ENCODE results near the gene ADAMTS2. TPM values are rescaled to one million over a fixed set of nuclear protein-coding genes. Genes with fewer than 3 reads are reported as not detected.

ADAMTS2 gene
- total RNA-seq, 1 experiment from 2014 or later: not detected

DNA sequence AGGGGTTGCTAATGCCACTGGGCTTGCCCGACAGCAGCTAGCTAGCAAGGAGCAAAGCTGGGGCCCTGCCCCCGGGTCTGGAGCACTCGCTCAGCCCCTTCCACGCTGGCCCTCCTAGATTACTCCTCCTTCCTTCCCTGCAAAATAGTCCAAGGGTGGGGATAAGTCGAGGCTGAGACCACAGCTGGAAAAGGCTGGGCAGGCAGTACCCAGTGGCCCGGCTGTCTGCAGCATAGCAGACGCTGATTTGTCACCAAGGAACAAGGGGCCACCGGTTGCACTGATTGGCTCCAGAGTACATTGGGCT, 73.9 kb downstream of the ADAMTS2 start:
- H3K9me3 Mint-ChIP-seq (ENCODE audit: low read depth, unreplicated experiment): peaks cover 7% of the 10 kb centered on the region
- no TSS peak for BruUV-seq (replicated peaks)
- H3K4me3 Mint-ChIP-seq (ENCODE audit: low read depth, unreplicated experiment): no peak overlapping the region
- H3K27ac Mint-ChIP-seq (ENCODE audit: unreplicated experiment): no peak overlapping the region
- no peak for TF ChIP-seq CTCF (IDR thresholded peaks at IDR 0.05; ENCODE audit: unreplicated experiment)
- H3K27me3 Mint-ChIP-seq (ENCODE audit: unreplicated experiment): no peaks in the 10 kb centered on the region
- CTCF ChIA-PET: no interaction called here
- H3K36me3 Mint-ChIP-seq (ENCODE audit: insufficient read depth, unreplicated experiment): no peaks in the 10 kb centered on the region
- intact Hi-C loops (cut with micrococcal nuclease; ENCODE audit: unreplicated experiment): no loop called here
- H3K4me1 Mint-ChIP-seq (ENCODE audit: low read depth, unreplicated experiment): no peaks in the 10 kb centered on the region
- no peak for DNase-seq

GRCh38 chr5:179270581-179271427, 74.5 kb downstream of the ADAMTS2 start:
- no peaks in the 10 kb centered on the region for H3K4me1 Mint-ChIP-seq (ENCODE audit: low read depth, unreplicated experiment)
- no peaks in the 10 kb centered on the region for H3K36me3 Mint-ChIP-seq (ENCODE audit: insufficient read depth, unreplicated experiment)
- CTCF ChIA-PET: no interaction called here
- DNase-seq: no peak
- peaks cover 7% of the 10 kb centered on the region for H3K9me3 Mint-ChIP-seq (ENCODE audit: low read depth, unreplicated experiment)
- no peak overlapping the region for H3K4me3 Mint-ChIP-seq (ENCODE audit: low read depth, unreplicated experiment)
- TF ChIP-seq CTCF (IDR thresholded peaks at IDR 0.05; ENCODE audit: unreplicated experiment): no peak
- intact Hi-C loops (cut with micrococcal nuclease; ENCODE audit: unreplicated experiment): no loop called here
- no peak overlapping the region for H3K27ac Mint-ChIP-seq (ENCODE audit: unreplicated experiment)
- peaks cover under 1% of the 10 kb centered on the region for H3K27me3 Mint-ChIP-seq (ENCODE audit: unreplicated experiment)
- BruUV-seq (replicated peaks): no TSS peak

GRCh38 chr5:179269781-179270543, 75.3 kb downstream of the ADAMTS2 start:
- Mint-ChIP-seq H3K4me1 (ENCODE audit: low read depth, unreplicated experiment) (no peaks in the 10 kb centered on the region), H3K27me3 (ENCODE audit: unreplicated experiment) (peaks cover 9% of the 10 kb centered on the region), H3K4me3 (ENCODE audit: low read depth, unreplicated experiment) (no peak overlapping the region), H3K9me3 (ENCODE audit: low read depth, unreplicated experiment) (peaks cover 5% of the 10 kb centered on the region), H3K36me3 (ENCODE audit: insufficient read depth, unreplicated experiment) (no peaks in the 10 kb centered on the region), H3K27ac (ENCODE audit: unreplicated experiment) (no peak overlapping the region)
- no peak for TF ChIP-seq CTCF (IDR thresholded peaks at IDR 0.05; ENCODE audit: unreplicated experiment)
- DNase-seq: no peak
- intact Hi-C loops (cut with micrococcal nuclease; ENCODE audit: unreplicated experiment): no loop called here
- no TSS peak for BruUV-seq (replicated peaks)
- CTCF ChIA-PET: interaction anchor here (1.2 kb wide), 1 partner anchor 12 kb away, joined by 3 read pairs; no protein-coding TSS in a partner anchor

- BruUV-seq (replicated peaks): no TSS peak
- Mint-ChIP-seq H3K27ac (ENCODE audit: unreplicated experiment) (no peak overlapping the region), H3K9me3 (ENCODE audit: low read depth, unreplicated experiment) (peaks cover 3% of the 10 kb centered on the region), H3K36me3 (ENCODE audit: insufficient read depth, unreplicated experiment) (no peaks in the 10 kb centered on the region), H3K27me3 (ENCODE audit: unreplicated experiment) (peaks cover 10% of the 10 kb centered on the region), H3K4me1 (ENCODE audit: low read depth, unreplicated experiment) (no peaks in the 10 kb centered on the region), H3K4me3 (ENCODE audit: low read depth, unreplicated experiment) (no peak overlapping the region)
- CTCF ChIA-PET: interaction anchor here (1.2 kb wide), 1 partner anchor 12 kb away, joined by 3 read pairs; no protein-coding TSS in a partner anchor
- no peak for DNase-seq
- intact Hi-C loops (cut with micrococcal nuclease; ENCODE audit: unreplicated experiment): no loop called here
- no peak for TF ChIP-seq CTCF (IDR thresholded peaks at IDR 0.05; ENCODE audit: unreplicated experiment)
Observed at GRCh38 chr5:179268966-179269693, 76.1 kb downstream of the ADAMTS2 start.
